ENCODE data around the gene LSM6.

DNA sequence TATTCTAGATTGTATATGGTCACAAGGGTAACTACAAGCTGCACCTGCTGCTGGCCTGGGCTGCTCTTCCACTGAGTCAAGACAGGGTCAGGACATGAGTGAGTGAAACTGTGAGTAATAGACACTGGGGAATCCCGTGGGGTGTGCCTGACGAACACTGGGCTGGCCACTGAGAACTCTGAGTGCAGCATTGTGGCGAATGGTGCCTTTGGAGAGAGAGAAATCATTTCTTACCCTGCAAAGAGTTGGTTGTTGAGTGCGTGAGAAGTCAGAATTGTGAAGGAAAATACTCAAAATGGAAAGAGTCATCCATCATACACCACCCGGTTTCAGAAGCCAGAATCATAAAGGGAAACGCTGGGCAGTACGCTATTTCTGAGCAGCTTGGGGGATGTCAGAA lies 43.1 kb upstream of the LSM6 start:
- no peak for TF ChIP-seq POLR2A (IDR thresholded peaks at IDR 0.05)
- TF ChIP-seq, protein P1, sequence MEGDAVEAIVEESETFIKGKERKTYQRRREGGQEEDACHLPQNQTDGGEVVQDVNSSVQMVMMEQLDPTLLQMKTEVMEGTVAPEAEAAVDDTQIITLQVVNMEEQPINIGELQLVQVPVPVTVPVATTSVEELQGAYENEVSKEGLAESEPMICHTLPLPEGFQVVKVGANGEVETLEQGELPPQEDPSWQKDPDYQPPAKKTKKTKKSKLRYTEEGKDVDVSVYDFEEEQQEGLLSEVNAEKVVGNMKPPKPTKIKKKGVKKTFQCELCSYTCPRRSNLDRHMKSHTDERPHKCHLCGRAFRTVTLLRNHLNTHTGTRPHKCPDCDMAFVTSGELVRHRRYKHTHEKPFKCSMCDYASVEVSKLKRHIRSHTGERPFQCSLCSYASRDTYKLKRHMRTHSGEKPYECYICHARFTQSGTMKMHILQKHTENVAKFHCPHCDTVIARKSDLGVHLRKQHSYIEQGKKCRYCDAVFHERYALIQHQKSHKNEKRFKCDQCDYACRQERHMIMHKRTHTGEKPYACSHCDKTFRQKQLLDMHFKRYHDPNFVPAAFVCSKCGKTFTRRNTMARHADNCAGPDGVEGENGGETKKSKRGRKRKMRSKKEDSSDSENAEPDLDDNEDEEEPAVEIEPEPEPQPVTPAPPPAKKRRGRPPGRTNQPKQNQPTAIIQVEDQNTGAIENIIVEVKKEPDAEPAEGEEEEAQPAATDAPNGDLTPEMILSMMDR (IDR thresholded peaks at IDR 0.05), result no peak

Measured in lower leg skin (tissue), 3 donors.